HepG2 (cell line): Measurements from ENCODE around the gene CCDC91. TPM values are rescaled to one million over a fixed set of nuclear protein-coding genes. Genes with fewer than 3 reads are reported as not detected.

Experiments
- ATAC-seq: fragments of 200-7000 bp; cut with Tn5 transposase; 3 replicates; pipeline ENCODE4 v1.9.1; 2020; ENCODE audit warnings: mild to moderate bottlenecking, moderate library complexity
- BruUV-seq: library from RNA; stranded (reverse); fragments of 400-500 nt; replicated peaks from 2 replicates; lab custom pipeline; 2021; lab: Mats Ljungman, UMichigan
- CTCF ChIA-PET: fragments of 300-600 bp; formaldehyde crosslinking; extraction: SDS; loops from one replicate; lab custom pipeline; 2021; ENCODE audit warnings: low total read pairs, inconsistent platforms, low intra/inter-chr PET ratio; lab: Yijun Ruan, JAX
- POLR2A ChIA-PET: fragments of 350-600 bp; sonication (Branson Sonifier 250); formaldehyde crosslinking; loops from one replicate; lab custom pipeline; 2020; ENCODE audit warnings: antibody characterized with exemption, inconsistent platforms; lab: Yijun Ruan, JAX
- DNase-seq: peaks from one replicate; pipeline ENCODE4 v3.0.0-alpha.2; 2015; ENCODE audit warnings: low spot score
- FAIRE-seq: peaks from 3 replicates; lab custom pipeline; 2011; peaks lifted over from hg19 to GRCh38; lab: Jason Lieb, UNC
- H2AFZ ChIP-seq: one replicate; pipeline ENCODE4 v1.6.1; 2011; ENCODE audit warnings: low read length, inconsistent platforms
- H3K27ac ChIP-seq: fragments of 300-600 bp; 3 replicates; pipeline ENCODE4 v1.8.0; 2011; ENCODE audit warnings: mixed run types, mild to moderate bottlenecking, mixed read lengths, low read length, inconsistent platforms; ENCODE audit not compliant: insufficient read depth; ENCODE audit errors: extremely low read length
- H3K27me3 ChIP-seq, 2 experiments: fragments of 200-600 bp in 1 of 2; 2 replicates in 1 of 2; 3 replicates in 1 of 2; pipeline versions ENCODE4 v1.6.0 to v1.8.0; 2011; ENCODE audit warnings: low read length in 2 of 2, mild to moderate bottlenecking in 2 of 2, moderate library complexity in 2 of 2, inconsistent platforms in 1 of 2; ENCODE audit not compliant: insufficient read depth in 2 of 2, control insufficient read depth in 1 of 2
- H3K36me3 ChIP-seq, 2 experiments: fragments of 200-600 bp in 1 of 2; replicated peaks in 1 of 2; 2 replicates in 1 of 2; 3 replicates in 1 of 2; pipeline versions ENCODE4 v1.5.1 to v1.8.0; 2011; ENCODE audit warnings: low read length in 2 of 2, inconsistent platforms in 1 of 2; ENCODE audit not compliant: insufficient read depth in 2 of 2, control insufficient read depth in 1 of 2
- H3K4me1 ChIP-seq: 2 replicates; pipeline ENCODE4 v1.5.1; 2012; ENCODE audit warnings: low read length, inconsistent platforms; ENCODE audit not compliant: insufficient read depth
- H3K4me2 ChIP-seq: 2 replicates; pipeline ENCODE4 v1.6.0; 2011; ENCODE audit warnings: low read depth, low read length, inconsistent platforms
- H3K4me3 ChIP-seq, 3 experiments: fragments of 200-600 bp in 1 of 3; sonication (generic), shearing (Covaris generic) in 1 of 3; replicated peaks in 1 of 3; 2 replicates each; pipeline ENCODE4 v1.5.1; 2011 to 2016; ENCODE audit warnings: low read length in 3 of 3, inconsistent platforms in 2 of 3, low read depth in 2 of 3, mild to moderate bottlenecking in 2 of 3, control low read depth in 1 of 3, mixed read lengths in 1 of 3; ENCODE audit not compliant: insufficient read depth in 1 of 3
- H3K79me2 ChIP-seq: one replicate; pipeline ENCODE4 v1.6.1; 2011; ENCODE audit warnings: low read length, inconsistent platforms; ENCODE audit not compliant: insufficient read depth
- H3K9ac ChIP-seq: 2 replicates; pipeline ENCODE4 v1.6.0; 2011; ENCODE audit warnings: mild to moderate bottlenecking, low read depth, low read length, inconsistent platforms; ENCODE audit not compliant: insufficient read depth
- H3K9me3 ChIP-seq: 2 replicates; pipeline ENCODE4 v1.5.1; 2012; ENCODE audit warnings: mild to moderate bottlenecking, low read length
- H4K20me1 ChIP-seq: 2 replicates; pipeline ENCODE4 v1.6.0; 2011; ENCODE audit warnings: inconsistent platforms, mild to moderate bottlenecking, low read length, moderate library complexity; ENCODE audit not compliant: insufficient read depth
- RBM39 ChIP-seq: fragments of 200-400 bp; formaldehyde crosslinking; IDR thresholded peaks from one replicate; pipeline ENCODE4 v1.6.1; 2018; ENCODE audit warnings: antibody characterized with exemption, mild to moderate bottlenecking, low read depth, low read length; ENCODE audit not compliant: poor library complexity, severe bottlenecking
- YEATS2 ChIP-seq: sonication (generic); formaldehyde crosslinking; IDR thresholded peaks from 2 replicates; pipeline ENCODE4 v1.4.0; 2020; ENCODE audit warnings: missing genetic modification reagents, borderline replicate concordance
- ZNF354B ChIP-seq: sonication (generic); formaldehyde crosslinking; IDR thresholded peaks from 2 replicates; pipeline ENCODE4 v1.8.0; 2022; ENCODE audit warnings: mild to moderate bottlenecking, missing genetic modification reagents
- ZNF703 ChIP-seq: sonication (generic); formaldehyde crosslinking; IDR thresholded peaks from 2 replicates; pipeline ENCODE4 v1.5.1; 2020; ENCODE audit warnings: missing genetic modification reagents, mild to moderate bottlenecking, moderate library complexity, borderline replicate concordance
- ZNF737 ChIP-seq: sonication (generic); formaldehyde crosslinking; IDR thresholded peaks from 2 replicates; pipeline ENCODE4 v1.5.0; 2020; ENCODE audit warnings: missing genetic modification reagents, mild to moderate bottlenecking, borderline replicate concordance
- WGBS: methylation state at CpG from one replicate; pipeline ENCODE4 v1.1.6; 2017; ENCODE audit warnings: low lambda C conversion rate; 5-methylcytosine and 5-hydroxymethylcytosine counted together
- in situ Hi-C: cut with HindIII; loops from 2 replicates; pipeline ENCODE4 v1.10.0; 2017; ENCODE audit warnings: low pct_unique_long_range_greater_than_20kb; ENCODE audit not compliant: extremely low pct_ligation_motif_present
- intact Hi-C: fragments of 100-400 bp; cut with micrococcal nuclease; formaldehyde crosslinking; loops from one replicate; pipeline ENCODE4 v1.10.0; 2022; ENCODE audit not compliant: unreplicated experiment
- polyA plus RNA-seq, 8 experiments: library from polyadenylated mRNA; depleted of rRNA in 3 of 8; stranded (reverse) in 7 of 8; unstranded in 1 of 8; fragments of >200 nt; fragmentation: Illumina TruSeq in 4 of 8; extraction: Trizol in 4 of 8; gene quantifications; 2 replicates each; pipeline versions ENCODE4 v1.2.1 to v1.2.3, GENCODE V29; 2011 to 2016; ENCODE audit warnings: low read depth in 4 of 8, missing spikeins in 1 of 8, mixed read lengths in 1 of 8; ENCODE audit not compliant: insufficient read depth in 1 of 8
- total RNA-seq, 5 experiments: library from RNA; depleted of rRNA; stranded (reverse); fragments of >200 nt; fragmentation: Illumina TruSeq; extraction: Trizol; gene quantifications; 2 replicates each; pipeline ENCODE4 v1.2.3, GENCODE V29; 2016; ENCODE audit warnings: low read depth in 1 of 5
- TF ChIP-seq, protein P1 (sequence below): fragments of 450-650 bp; IDR thresholded peaks from 2 replicates; pipeline ENCODE4 v1.6.1; 2017
- TF ChIP-seq, protein P2 (sequence below): sonication (generic); formaldehyde crosslinking; IDR thresholded peaks from 2 replicates; pipeline ENCODE4 v1.5.1; 2020; ENCODE audit warnings: missing genetic modification reagents, mild to moderate bottlenecking, borderline replicate concordance

The CCDC91 gene
- total and polyA plus RNA-seq, 2 of the 13 experiments (the other 11 are each of a cell fraction or from before 2014, with no cell fraction given), result 9.8 to 15.8 TPM

DNA sequence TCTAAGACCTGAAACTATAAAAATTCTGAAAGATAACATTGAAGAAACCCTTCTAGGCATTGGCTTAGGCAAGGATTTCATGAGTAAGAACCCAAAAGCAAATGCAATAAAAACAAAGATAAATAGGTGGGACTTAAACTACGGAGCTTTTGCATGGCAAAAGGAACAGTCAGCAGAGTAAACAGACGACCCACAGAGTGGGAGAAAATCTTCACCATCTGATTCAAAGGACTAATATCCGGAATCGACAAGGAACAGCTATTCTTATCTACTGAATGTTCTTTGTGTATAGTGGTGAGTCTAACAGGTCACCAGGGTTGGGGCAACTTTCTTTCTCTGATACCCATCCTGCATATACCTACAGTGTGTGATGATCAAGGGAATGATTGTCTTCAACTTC is 198.6 kb downstream of the CCDC91 start:
- Histone ChIP-seq H3K4me2 (no peak overlapping the region), H3K4me1 (no peaks in the 10 kb centered on the region), H3K27me3 (no peaks in the 10 kb centered on the region), H3K79me2 (no peaks in the 10 kb centered on the region), H3K36me3 (no peaks in the 10 kb centered on the region), H3K9me3 (no peaks in the 10 kb centered on the region), H3K27ac (no peak overlapping the region), H3K4me3 (no peak overlapping the region), H2AFZ (no peak overlapping the region), H3K9ac (no peak overlapping the region), H4K20me1 (no peaks in the 10 kb centered on the region)
- 81% methylated on average over 4 of the region's 4 CpGs for WGBS
- FAIRE-seq, result no peak
- intact Hi-C loops (no loop called here), in situ Hi-C loops (no loop called here)
- no peak for TF ChIP-seq YEATS2 (CRISPR knock-in tag)
- TF ChIP-seq RBM39, result no peak
- TF ChIP-seq, protein P1, sequence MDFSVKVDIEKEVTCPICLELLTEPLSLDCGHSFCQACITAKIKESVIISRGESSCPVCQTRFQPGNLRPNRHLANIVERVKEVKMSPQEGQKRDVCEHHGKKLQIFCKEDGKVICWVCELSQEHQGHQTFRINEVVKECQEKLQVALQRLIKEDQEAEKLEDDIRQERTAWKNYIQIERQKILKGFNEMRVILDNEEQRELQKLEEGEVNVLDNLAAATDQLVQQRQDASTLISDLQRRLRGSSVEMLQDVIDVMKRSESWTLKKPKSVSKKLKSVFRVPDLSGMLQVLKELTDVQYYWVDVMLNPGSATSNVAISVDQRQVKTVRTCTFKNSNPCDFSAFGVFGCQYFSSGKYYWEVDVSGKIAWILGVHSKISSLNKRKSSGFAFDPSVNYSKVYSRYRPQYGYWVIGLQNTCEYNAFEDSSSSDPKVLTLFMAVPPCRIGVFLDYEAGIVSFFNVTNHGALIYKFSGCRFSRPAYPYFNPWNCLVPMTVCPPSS, result no peak
- no peak for TF ChIP-seq ZNF354B
- TF ChIP-seq, protein P2, sequence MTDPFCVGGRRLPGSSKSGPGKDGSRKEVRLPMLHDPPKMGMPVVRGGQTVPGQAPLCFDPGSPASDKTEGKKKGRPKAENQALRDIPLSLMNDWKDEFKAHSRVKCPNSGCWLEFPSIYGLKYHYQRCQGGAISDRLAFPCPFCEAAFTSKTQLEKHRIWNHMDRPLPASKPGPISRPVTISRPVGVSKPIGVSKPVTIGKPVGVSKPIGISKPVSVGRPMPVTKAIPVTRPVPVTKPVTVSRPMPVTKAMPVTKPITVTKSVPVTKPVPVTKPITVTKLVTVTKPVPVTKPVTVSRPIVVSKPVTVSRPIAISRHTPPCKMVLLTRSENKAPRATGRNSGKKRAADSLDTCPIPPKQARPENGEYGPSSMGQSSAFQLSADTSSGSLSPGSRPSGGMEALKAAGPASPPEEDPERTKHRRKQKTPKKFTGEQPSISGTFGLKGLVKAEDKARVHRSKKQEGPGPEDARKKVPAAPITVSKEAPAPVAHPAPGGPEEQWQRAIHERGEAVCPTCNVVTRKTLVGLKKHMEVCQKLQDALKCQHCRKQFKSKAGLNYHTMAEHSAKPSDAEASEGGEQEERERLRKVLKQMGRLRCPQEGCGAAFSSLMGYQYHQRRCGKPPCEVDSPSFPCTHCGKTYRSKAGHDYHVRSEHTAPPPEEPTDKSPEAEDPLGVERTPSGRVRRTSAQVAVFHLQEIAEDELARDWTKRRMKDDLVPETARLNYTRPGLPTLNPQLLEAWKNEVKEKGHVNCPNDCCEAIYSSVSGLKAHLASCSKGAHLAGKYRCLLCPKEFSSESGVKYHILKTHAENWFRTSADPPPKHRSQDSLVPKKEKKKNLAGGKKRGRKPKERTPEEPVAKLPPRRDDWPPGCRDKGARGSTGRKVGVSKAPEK (CRISPR knock-in tag), result no peak
- TF ChIP-seq ZNF703 (CRISPR knock-in tag), result no peak
- TF ChIP-seq ZNF737, result no peak
- CTCF ChIA-PET, result no interaction called here
- ATAC-seq, result no peak
- BruUV-seq, result no TSS peak
- POLR2A ChIA-PET, result no interaction called here
- no peak for DNase-seq
